K562 (cell line): ENCODE measurements around the gene TNK2. TPM values are rescaled to one million over a fixed set of nuclear protein-coding genes. Genes with fewer than 3 reads are reported as not detected.

Experiments
- ATAC-seq: fragments of 200-7000 bp; cut with Tn5 transposase; 3 replicates; pipeline ENCODE4 v1.9.1; 2020; ENCODE audit warnings: moderate library complexity
- BruUV-seq: library from RNA; stranded (reverse); fragments of 400-500 nt; replicated peaks from 2 replicates; lab custom pipeline; 2021; lab: Mats Ljungman, UMichigan
- CTCF ChIA-PET: fragments of 300-600 bp; formaldehyde crosslinking; extraction: SDS; loops from one replicate; lab custom pipeline; 2021; ENCODE audit warnings: low intra/inter-chr PET ratio; lab: Yijun Ruan, JAX
- POLR2A ChIA-PET: fragments of 300-600, 350-650 bp; sonication (Branson Sonifier 250); formaldehyde crosslinking; extraction: SDS; loops from one replicate; lab custom pipeline; 2021; ENCODE audit warnings: antibody characterized with exemption, inconsistent platforms; lab: Yijun Ruan, JAX
- DNase-seq, 4 experiments: peaks; one replicate each; pipeline versions ENCODE4 v3.0.0 to v3.0.0-alpha.2; 2011 to 2018; ENCODE audit warnings: low spot score in 3 of 4, mixed read lengths in 3 of 4; ENCODE audit errors: extremely low read depth in 1 of 4
- FAIRE-seq: peaks from 2 replicates; lab custom pipeline; 2011; peaks lifted over from hg19 to GRCh38; lab: Jason Lieb, UNC
- H2AFZ ChIP-seq: 2 replicates; pipeline ENCODE4 v1.6.0; 2011; ENCODE audit warnings: low read depth, low read length, control low read depth, inconsistent platforms
- H3K27ac ChIP-seq: fragments of 200-600 bp; 3 replicates; pipeline ENCODE4 v1.8.0; 2011; ENCODE audit warnings: low read depth, mild to moderate bottlenecking, control low read depth, inconsistent platforms, low read length, moderate library complexity, mixed read lengths; ENCODE audit errors: extremely low read depth
- H3K27me3 ChIP-seq, 2 experiments: fragments of 300-600 bp in 1 of 2; 2 replicates in 1 of 2; 3 replicates in 1 of 2; pipeline versions ENCODE4 v1.6.0 to v1.8.0; 2011; ENCODE audit warnings: inconsistent platforms in 2 of 2, low read length in 2 of 2, mild to moderate bottlenecking in 1 of 2, mixed read lengths in 1 of 2, moderate library complexity in 1 of 2; ENCODE audit not compliant: control insufficient read depth in 2 of 2, insufficient read depth in 2 of 2
- H3K36me3 ChIP-seq: fragments of 300-600 bp; 3 replicates; pipeline ENCODE4 v1.8.0; 2011; ENCODE audit warnings: mild to moderate bottlenecking, low read length, inconsistent platforms; ENCODE audit not compliant: control insufficient read depth, insufficient read depth
- H3K4me1 ChIP-seq, 2 experiments: fragments of 200-600 bp in 1 of 2; replicated peaks in 1 of 2; 2 replicates in 1 of 2; 3 replicates in 1 of 2; pipeline versions ENCODE4 v1.5.1 to v1.8.0; 2011; ENCODE audit warnings: inconsistent platforms in 2 of 2, low read length in 2 of 2, mild to moderate bottlenecking in 1 of 2, mixed read lengths in 1 of 2, moderate library complexity in 1 of 2; ENCODE audit not compliant: control insufficient read depth in 2 of 2, insufficient read depth in 2 of 2
- H3K4me2 ChIP-seq: 2 replicates; pipeline ENCODE4 v1.6.1; 2011; ENCODE audit warnings: low read length, control low read depth, inconsistent platforms, mixed read lengths; ENCODE audit not compliant: insufficient read depth
- H3K4me3 ChIP-seq: fragments of 200-600 bp; sonication (generic), shearing (Covaris generic); 2 replicates; pipeline ENCODE4 v1.5.1; 2016; ENCODE audit warnings: control low read depth, inconsistent platforms
- H3K79me2 ChIP-seq: fragments of 200-600 bp; 3 replicates; pipeline ENCODE4 v1.8.0; 2011; ENCODE audit warnings: low read length, inconsistent platforms; ENCODE audit not compliant: control insufficient read depth, insufficient read depth
- H3K9ac ChIP-seq, 2 experiments: 2 replicates each; pipeline versions ENCODE4 v1.6.0 to v1.6.1; 2011; ENCODE audit warnings: low read depth in 2 of 2, low read length in 2 of 2, control low read depth in 1 of 2, inconsistent platforms in 1 of 2, mild to moderate bottlenecking in 1 of 2, mixed read lengths in 1 of 2; ENCODE audit not compliant: insufficient read depth in 1 of 2
- H3K9me1 ChIP-seq: one replicate; pipeline ENCODE4 v1.6.0; 2011; ENCODE audit warnings: inconsistent platforms, mild to moderate bottlenecking, low read length, moderate library complexity; ENCODE audit not compliant: control insufficient read depth, insufficient read depth
- H3K9me3 ChIP-seq: replicated peaks from 2 replicates; pipeline ENCODE4 v1.5.1; 2011; ENCODE audit warnings: low read depth, low read length, inconsistent platforms; ENCODE audit not compliant: control insufficient read depth, insufficient read depth
- H4K20me1 ChIP-seq: replicated peaks from 2 replicates; pipeline ENCODE4 v1.6.1; 2011; ENCODE audit warnings: low read length, inconsistent platforms, mixed read lengths; ENCODE audit not compliant: control insufficient read depth, insufficient read depth
- CTBP1 ChIP-seq: fragments of 450-650 bp; IDR thresholded peaks from 2 replicates; pipeline ENCODE4 v1.6.1; 2016; ENCODE audit warnings: borderline replicate concordance
- CTCF ChIP-seq, 3 experiments: IDR thresholded peaks in 2 of 3; conservative IDR thresholded peaks in 1 of 3; 2 replicates each; pipeline ENCODE4 v1.5.1; 2011 to 2012; ENCODE audit warnings: low read length in 3 of 3, mild to moderate bottlenecking in 3 of 3, control low read depth in 2 of 3, improper control_type of control experiment in 1 of 3, inconsistent platforms in 1 of 3, low read depth in 1 of 3, mixed read lengths in 1 of 3, moderate library complexity in 1 of 3; ENCODE audit not compliant: insufficient read depth in 2 of 3
- HMGN3 ChIP-seq: IDR thresholded peaks from 2 replicates; pipeline ENCODE4 v1.6.1; 2011; ENCODE audit warnings: borderline replicate concordance, low read depth, mild to moderate bottlenecking, mixed read lengths, low read length; ENCODE audit not compliant: insufficient read length; ENCODE audit errors: extremely low read depth
- LEF1 ChIP-seq: fragments of 450-650 bp; IDR thresholded peaks from 2 replicates; pipeline ENCODE4 v1.6.1; 2016; ENCODE audit warnings: mild to moderate bottlenecking
- RUNX1 ChIP-seq: sonication (generic); IDR thresholded peaks from 2 replicates; pipeline ENCODE4 v1.6.1; 2016; ENCODE audit warnings: antibody characterized with exemption, low read depth
- SRSF7 ChIP-seq: fragments of 200-400 bp; formaldehyde crosslinking; optimal IDR thresholded peaks from 2 replicates; pipeline ENCODE3; 2017; ENCODE audit warnings: mild to moderate bottlenecking, low read depth, low read length
- TFAP4 ChIP-seq: sonication (generic); formaldehyde crosslinking; IDR thresholded peaks from 2 replicates; pipeline ENCODE4 v1.8.0; 2022; ENCODE audit warnings: missing genetic modification reagents, mild to moderate bottlenecking, moderate library complexity, borderline replicate concordance
- THAP7 ChIP-seq: fragments of 250-450 bp; sonication (Bioruptor Pico); IDR thresholded peaks from 2 replicates; pipeline ENCODE4 v1.5.0; 2021
- ZBTB7A ChIP-seq: IDR thresholded peaks from 2 replicates; pipeline ENCODE4 v1.6.1; 2011; ENCODE audit warnings: low read depth, mild to moderate bottlenecking, low read length, moderate library complexity, borderline replicate concordance; ENCODE audit not compliant: control insufficient read depth
- ZNF740 ChIP-seq, 3 experiments: fragments of 200-800 bp in 1 of 3; sonication (Bioruptor generic) in 1 of 3; sonication (generic) in 1 of 3; formaldehyde crosslinking in 1 of 3; IDR thresholded peaks; 2 replicates each; pipeline versions ENCODE4 v1.6.1 to v1.8.0; 2016 to 2022; ENCODE audit warnings: mild to moderate bottlenecking in 2 of 3, missing compliant biosample characterization in 2 of 3, missing genetic modification characterization in 2 of 3, missing genetic modification reagents in 1 of 3
- WGBS: fragments of 100-300 bp; shearing (Covaris generic); methylation state at CpG from one replicate; pipeline ENCODE4 v1.1.6; 2016; ENCODE audit warnings: low coverage, mixed read lengths; ENCODE audit not compliant: insufficient coverage; ENCODE audit errors: missing lambda C conversion rate; 5-methylcytosine and 5-hydroxymethylcytosine counted together
- in situ Hi-C: fragments of 300-500 bp; cut with MboI; formaldehyde crosslinking; loops from 4 replicates; pipeline ENCODE4 v1.15.0; 2018; ENCODE audit warnings: inconsistent platforms, mixed read lengths
- intact Hi-C: fragments of 100-400 bp; cut with micrococcal nuclease; formaldehyde crosslinking; loops from 2 replicates; pipeline ENCODE4 v1.14.2; 2022
- polyA plus RNA-seq, 8 experiments: library from polyadenylated mRNA; depleted of rRNA in 4 of 8; stranded (reverse) in 5 of 8; unstranded in 3 of 8; fragments of >200 nt; fragmentation: Nextera tagmentation in 2 of 8; fragmentation: Illumina TruSeq in 1 of 8; extraction: Ambion mirVana in 2 of 8; extraction: Trizol in 1 of 8; gene quantifications; 2 replicates each; pipeline versions ENCODE4 v1.2.1 to v1.2.3, GENCODE V29; 2011 to 2014; ENCODE audit warnings: inconsistent platforms in 1 of 8, missing spikeins in 1 of 8
- total RNA-seq, 7 experiments: library from RNA; depleted of rRNA in 6 of 7; stranded (reverse); fragments of >200 nt in 6 of 7; fragmentation: Illumina TruSeq in 2 of 7; extraction: Trizol in 2 of 7; gene quantifications; 2 replicates each; pipeline versions ENCODE4 v1.2.1 to v1.2.3, GENCODE V29; 2011 to 2021; ENCODE audit warnings: low replicate concordance in 1 of 7
- TF ChIP-seq, protein P1 (sequence below): fragments of 150-350 bp; conservative IDR thresholded peaks from 2 replicates; pipeline ENCODE4 v1.6.1; 2014; ENCODE audit warnings: low read length

The TNK2 gene
- total and polyA plus RNA-seq, 9 of the 15 experiments (the other 6 are each of a cell fraction or from before 2014, with no cell fraction given): 0.03 to 33.8 (median 6.5) TPM

DNA sequence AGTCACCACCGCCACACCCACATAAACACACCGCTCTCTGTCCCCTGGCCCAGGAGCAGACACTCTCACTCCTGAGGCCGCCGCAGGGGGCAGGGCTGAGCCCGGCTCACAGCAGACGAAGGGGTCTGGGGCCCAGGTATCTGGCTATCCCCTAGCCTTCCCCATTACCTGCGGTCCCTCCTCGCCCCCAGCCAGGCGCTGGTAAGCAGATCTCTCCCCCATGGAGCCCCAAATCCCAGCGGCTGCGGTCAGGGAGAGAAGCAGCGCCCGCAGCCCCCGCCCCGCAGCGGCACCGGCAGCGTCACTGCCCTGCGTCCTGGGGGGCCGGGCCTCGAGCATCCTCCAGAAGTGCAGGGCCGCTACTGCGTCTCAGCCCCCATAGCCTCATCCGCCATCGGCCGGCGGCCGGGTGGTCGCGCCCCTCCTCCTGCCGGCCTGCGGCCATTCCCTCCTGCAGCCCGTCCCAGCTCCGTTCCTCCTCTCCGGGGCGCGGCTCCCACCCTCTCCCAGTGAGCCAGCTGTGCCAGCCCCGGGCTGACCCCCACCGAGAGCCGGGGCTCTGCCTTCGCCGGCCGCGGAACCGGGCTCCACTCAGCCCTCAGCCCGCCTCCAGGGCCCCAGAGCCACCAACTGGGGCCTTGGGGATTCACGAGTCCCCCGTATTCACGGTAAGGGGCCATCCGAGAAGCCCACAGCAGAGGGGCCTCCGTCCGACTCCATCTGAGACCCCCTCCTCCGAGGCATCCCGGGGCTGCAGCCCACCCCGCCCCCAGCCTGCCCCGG is 13.1 kb downstream of the TNK2 start:
- peaks cover 22 to 63% of the 10 kb centered on the region in 2 experiments for H3K4me1 ChIP-seq
- in situ Hi-C loops: loop anchor here (25.0 kb wide), 1 partner anchor 617 kb away; the partner anchor contains the start of genes RNF168 and SMCO1
- 0% methylated on average over 41 of the region's 56 CpGs for WGBS
- H3K27ac ChIP-seq: peak overlapping the region; percentile 42
- intact Hi-C loops: no loop called here
- H3K9me1 ChIP-seq: peaks cover 5% of the 10 kb centered on the region
- ATAC-seq (peak; percentile 83), FAIRE-seq (no peak), DNase-seq (peak; percentile 62 to 73 (median 68))
- H3K9me3 ChIP-seq: no peaks in the 10 kb centered on the region
- H3K4me3 ChIP-seq: peak overlapping the region; percentile 59
- no peaks in the 10 kb centered on the region for H3K27me3 ChIP-seq
- POLR2A ChIA-PET: interaction anchor here (0.7 to 1.7 kb wide), 7 partner anchors 11 to 107 kb away, joined by 3 to 7 read pairs (median 5); no protein-coding TSS in a partner anchor
- H3K4me2 ChIP-seq: peak overlapping the region; percentile 86
- peaks cover 3% of the 10 kb centered on the region; the same call in 1 of the 2 replicates for H4K20me1 ChIP-seq
- peak overlapping the region; percentile 82 for H2AFZ ChIP-seq
- peaks cover 5% of the 10 kb centered on the region; the same call in 1 of the 3 replicates for H3K79me2 ChIP-seq
- H3K36me3 ChIP-seq: no peaks in the 10 kb centered on the region
- peak overlapping the region; percentile 51 to 88 for H3K9ac ChIP-seq
- CTCF ChIA-PET: interaction anchor here (0.6 to 4.3 kb wide), 5 partner anchors 14 to 44 kb away, joined by 4 to 59 read pairs (median 4); no protein-coding TSS in a partner anchor
- BruUV-seq: no TSS peak
- TF ChIP-seq HMGN3 (peak; percentile 53), SRSF7 (no peak), RUNX1 (no peak), ZBTB7A (peak; percentile 57; the same call in 1 of the 2 replicates), LEF1 (no peak), THAP7 (CRISPR knock-in tag) (no peak), TFAP4 (peak; percentile 9; the same call in 1 of the 2 replicates), CTCF (IDR thresholded peaks at IDR 0.05 in 2 of 3, conservative IDR thresholded peaks at IDR 0.05 in 1 of 3; ENCODE audit: insufficient read depth in 2 of 3, low read depth in 1 of 3, low read length in 3 of 3) (peak in 2 of 3 experiments; percentile 51 to 67; a peak in 5 of 6 replicates), CTBP1 (peak; percentile 88), ZNF740 (CRISPR knock-in tag; IDR thresholded peaks at IDR 0.05) (no peak), ZNF740 (tag; IDR thresholded peaks at IDR 0.05) (no peak)
- TF ChIP-seq, protein P1, sequence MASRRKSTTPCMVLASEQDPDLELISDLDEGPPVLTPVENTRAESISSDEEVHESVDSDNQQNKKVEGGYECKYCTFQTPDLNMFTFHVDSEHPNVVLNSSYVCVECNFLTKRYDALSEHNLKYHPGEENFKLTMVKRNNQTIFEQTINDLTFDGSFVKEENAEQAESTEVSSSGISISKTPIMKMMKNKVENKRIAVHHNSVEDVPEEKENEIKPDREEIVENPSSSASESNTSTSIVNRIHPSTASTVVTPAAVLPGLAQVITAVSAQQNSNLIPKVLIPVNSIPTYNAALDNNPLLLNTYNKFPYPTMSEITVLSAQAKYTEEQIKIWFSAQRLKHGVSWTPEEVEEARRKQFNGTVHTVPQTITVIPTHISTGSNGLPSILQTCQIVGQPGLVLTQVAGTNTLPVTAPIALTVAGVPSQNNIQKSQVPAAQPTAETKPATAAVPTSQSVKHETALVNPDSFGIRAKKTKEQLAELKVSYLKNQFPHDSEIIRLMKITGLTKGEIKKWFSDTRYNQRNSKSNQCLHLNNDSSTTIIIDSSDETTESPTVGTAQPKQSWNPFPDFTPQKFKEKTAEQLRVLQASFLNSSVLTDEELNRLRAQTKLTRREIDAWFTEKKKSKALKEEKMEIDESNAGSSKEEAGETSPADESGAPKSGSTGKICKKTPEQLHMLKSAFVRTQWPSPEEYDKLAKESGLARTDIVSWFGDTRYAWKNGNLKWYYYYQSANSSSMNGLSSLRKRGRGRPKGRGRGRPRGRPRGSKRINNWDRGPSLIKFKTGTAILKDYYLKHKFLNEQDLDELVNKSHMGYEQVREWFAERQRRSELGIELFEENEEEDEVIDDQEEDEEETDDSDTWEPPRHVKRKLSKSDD: no peak
